Retinal pigment epithelial cell (primary cell): ENCODE data around the gene FAM174B.

ENCODE experiments used
- DNase-seq: peaks from one replicate; pipeline ENCODE4 v3.0.0-alpha.2; 2010; ENCODE audit warnings: low read depth
- H3K4me3 ChIP-seq: 2 replicates; pipeline ENCODE4 v1.5.1; 2011; ENCODE audit warnings: mild to moderate bottlenecking, low read length, control low read depth, moderate library complexity
- CTCF ChIP-seq: conservative IDR thresholded peaks from 2 replicates; pipeline ENCODE4 v1.5.1; 2011; ENCODE audit warnings: low read depth, low read length, control low read depth, inconsistent platforms

The FAM174B gene

GRCh38 chr15:92666780-92667179, 11.2 kb upstream of the FAM174B start:
- H3K4me3 ChIP-seq: no peak overlapping the region
- no peak for DNase-seq
- TF ChIP-seq CTCF: no peak

- TF ChIP-seq CTCF: no peak
- H3K4me3 ChIP-seq: peak overlapping the region; percentile 10
- no peak for DNase-seq
Measured at GRCh38 chr15:92665100-92665555, 9.6 kb upstream of the FAM174B start.

GRCh38 chr15:92664178-92664900, 8.8 kb upstream of the FAM174B start:
- DNase-seq: no peak
- no peak overlapping the region for H3K4me3 ChIP-seq
- TF ChIP-seq CTCF: no peak

GRCh38 chr15:92663250-92663951, 7.8 kb upstream of the FAM174B start:
- no peak overlapping the region for H3K4me3 ChIP-seq
- no peak for TF ChIP-seq CTCF
- no peak for DNase-seq

- no peak for TF ChIP-seq CTCF
- H3K4me3 ChIP-seq: no peak overlapping the region
- DNase-seq: no peak
Measured at GRCh38 chr15:92662762-92663161, 7.2 kb upstream of the FAM174B start.

- no peak for DNase-seq
- H3K4me3 ChIP-seq: no peak overlapping the region
- no peak for TF ChIP-seq CTCF
Measured at GRCh38 chr15:92661956-92662355, 6.4 kb upstream of the FAM174B start.

GRCh38 chr15:92661069-92661468, 5.5 kb upstream of the FAM174B start:
- DNase-seq: no peak
- H3K4me3 ChIP-seq: no peak overlapping the region
- no peak for TF ChIP-seq CTCF
